Neural cell (in vitro differentiated cells): ENCODE measurements around the gene USP22.
A peak's percentile ranks its signal among the peaks of the same experiment; 100 is the strongest.

Source experiments
- EP300 ChIP-seq: fragments of 450-650 bp; conservative IDR thresholded peaks from 2 replicates; pipeline ENCODE4 v1.6.1; 2014; ENCODE audit warnings: antibody characterized with exemption, mild to moderate bottlenecking, moderate library complexity; ENCODE audit not compliant: poor library complexity, severe bottlenecking
- EZH2 ChIP-seq: fragments of 200-600, 300-800 bp; shearing (Covaris generic), sonication (generic); IDR thresholded peaks from 2 replicates; pipeline ENCODE4 v1.6.1; 2014; ENCODE audit warnings: antibody characterized with exemption, low read length, borderline replicate concordance, mild to moderate bottlenecking; ENCODE audit not compliant: insufficient read depth, poor library complexity, severe bottlenecking
- MXI1 ChIP-seq: fragments of 450-650 bp; conservative IDR thresholded peaks from 2 replicates; pipeline ENCODE4 v1.6.1; 2014; ENCODE audit warnings: antibody characterized with exemption, mild to moderate bottlenecking; ENCODE audit not compliant: poor library complexity, severe bottlenecking
- POLR2AphosphoS5 ChIP-seq: IDR thresholded peaks from 2 replicates; pipeline ENCODE4 v1.6.1; 2012
- RAD21 ChIP-seq: fragments of 450-650 bp; conservative IDR thresholded peaks from 2 replicates; pipeline ENCODE4 v1.6.1; 2014; ENCODE audit warnings: antibody characterized with exemption, mild to moderate bottlenecking, moderate library complexity
- TAF1 ChIP-seq: IDR thresholded peaks from 2 replicates; pipeline ENCODE4 v1.6.1; 2012; ENCODE audit warnings: low read depth
- TF ChIP-seq, protein P1 (sequence below): fragments of 450-650 bp; IDR thresholded peaks from 2 replicates; pipeline ENCODE4 v1.5.1; 2014; ENCODE audit warnings: antibody characterized with exemption, mild to moderate bottlenecking, moderate library complexity; ENCODE audit not compliant: poor library complexity, severe bottlenecking
- TF ChIP-seq, protein P2 (sequence below): IDR thresholded peaks from 2 replicates; pipeline ENCODE4 v1.6.1; 2012; ENCODE audit warnings: borderline replicate concordance

DNA sequence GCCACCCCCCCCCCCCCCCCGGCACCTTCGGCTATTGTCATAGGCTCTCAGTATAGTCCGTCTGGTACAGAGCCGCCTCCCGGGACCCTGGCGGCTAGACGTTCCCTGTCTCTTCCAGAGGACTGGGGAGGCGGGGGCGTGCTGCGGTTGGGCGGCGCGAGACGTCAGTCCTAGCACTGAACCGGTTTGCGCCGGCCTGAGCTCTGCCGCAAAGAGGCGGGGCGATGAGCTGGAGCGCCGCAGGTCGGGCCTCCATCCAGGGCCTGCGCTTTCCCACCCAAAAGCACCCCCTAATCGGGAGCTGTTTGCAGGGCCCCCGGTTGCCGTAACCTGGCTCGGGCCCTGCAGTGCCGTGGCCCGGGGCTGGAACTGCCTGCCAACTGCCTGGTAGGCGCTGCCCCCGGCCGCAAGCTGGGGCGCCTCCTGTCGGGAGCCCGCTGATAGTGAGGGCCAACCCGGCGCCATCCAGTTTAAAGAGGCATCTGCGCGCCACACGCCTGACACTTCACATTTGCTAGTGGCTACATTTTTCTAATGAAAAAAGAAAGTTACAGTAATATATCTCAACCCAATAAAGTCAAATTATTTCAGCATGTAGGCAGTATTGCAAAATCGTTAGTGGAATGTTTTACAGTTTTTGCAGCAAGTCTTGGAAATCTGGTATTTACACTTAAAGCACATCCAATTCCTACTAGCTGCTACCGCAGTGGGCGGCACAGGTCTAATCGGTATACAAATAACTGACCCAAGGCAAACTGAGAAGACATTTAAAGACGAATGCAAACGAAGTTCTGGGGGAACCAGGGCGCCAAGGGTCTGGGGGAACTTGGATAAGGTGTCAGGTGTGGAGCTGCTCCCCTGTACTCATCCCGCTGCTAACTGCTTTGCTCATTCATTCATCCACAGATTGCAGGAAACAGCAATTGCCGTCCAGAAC lies 753 bp upstream of the USP22 start:
- peak; percentile 69 for TF ChIP-seq RAD21
- TF ChIP-seq EZH2 = no peak
- TF ChIP-seq, protein P1, sequence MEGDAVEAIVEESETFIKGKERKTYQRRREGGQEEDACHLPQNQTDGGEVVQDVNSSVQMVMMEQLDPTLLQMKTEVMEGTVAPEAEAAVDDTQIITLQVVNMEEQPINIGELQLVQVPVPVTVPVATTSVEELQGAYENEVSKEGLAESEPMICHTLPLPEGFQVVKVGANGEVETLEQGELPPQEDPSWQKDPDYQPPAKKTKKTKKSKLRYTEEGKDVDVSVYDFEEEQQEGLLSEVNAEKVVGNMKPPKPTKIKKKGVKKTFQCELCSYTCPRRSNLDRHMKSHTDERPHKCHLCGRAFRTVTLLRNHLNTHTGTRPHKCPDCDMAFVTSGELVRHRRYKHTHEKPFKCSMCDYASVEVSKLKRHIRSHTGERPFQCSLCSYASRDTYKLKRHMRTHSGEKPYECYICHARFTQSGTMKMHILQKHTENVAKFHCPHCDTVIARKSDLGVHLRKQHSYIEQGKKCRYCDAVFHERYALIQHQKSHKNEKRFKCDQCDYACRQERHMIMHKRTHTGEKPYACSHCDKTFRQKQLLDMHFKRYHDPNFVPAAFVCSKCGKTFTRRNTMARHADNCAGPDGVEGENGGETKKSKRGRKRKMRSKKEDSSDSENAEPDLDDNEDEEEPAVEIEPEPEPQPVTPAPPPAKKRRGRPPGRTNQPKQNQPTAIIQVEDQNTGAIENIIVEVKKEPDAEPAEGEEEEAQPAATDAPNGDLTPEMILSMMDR = peak; percentile 98
- TF ChIP-seq MXI1 = peak; percentile 74
- peak; percentile 89 for TF ChIP-seq EP300
- TF ChIP-seq, protein P2, sequence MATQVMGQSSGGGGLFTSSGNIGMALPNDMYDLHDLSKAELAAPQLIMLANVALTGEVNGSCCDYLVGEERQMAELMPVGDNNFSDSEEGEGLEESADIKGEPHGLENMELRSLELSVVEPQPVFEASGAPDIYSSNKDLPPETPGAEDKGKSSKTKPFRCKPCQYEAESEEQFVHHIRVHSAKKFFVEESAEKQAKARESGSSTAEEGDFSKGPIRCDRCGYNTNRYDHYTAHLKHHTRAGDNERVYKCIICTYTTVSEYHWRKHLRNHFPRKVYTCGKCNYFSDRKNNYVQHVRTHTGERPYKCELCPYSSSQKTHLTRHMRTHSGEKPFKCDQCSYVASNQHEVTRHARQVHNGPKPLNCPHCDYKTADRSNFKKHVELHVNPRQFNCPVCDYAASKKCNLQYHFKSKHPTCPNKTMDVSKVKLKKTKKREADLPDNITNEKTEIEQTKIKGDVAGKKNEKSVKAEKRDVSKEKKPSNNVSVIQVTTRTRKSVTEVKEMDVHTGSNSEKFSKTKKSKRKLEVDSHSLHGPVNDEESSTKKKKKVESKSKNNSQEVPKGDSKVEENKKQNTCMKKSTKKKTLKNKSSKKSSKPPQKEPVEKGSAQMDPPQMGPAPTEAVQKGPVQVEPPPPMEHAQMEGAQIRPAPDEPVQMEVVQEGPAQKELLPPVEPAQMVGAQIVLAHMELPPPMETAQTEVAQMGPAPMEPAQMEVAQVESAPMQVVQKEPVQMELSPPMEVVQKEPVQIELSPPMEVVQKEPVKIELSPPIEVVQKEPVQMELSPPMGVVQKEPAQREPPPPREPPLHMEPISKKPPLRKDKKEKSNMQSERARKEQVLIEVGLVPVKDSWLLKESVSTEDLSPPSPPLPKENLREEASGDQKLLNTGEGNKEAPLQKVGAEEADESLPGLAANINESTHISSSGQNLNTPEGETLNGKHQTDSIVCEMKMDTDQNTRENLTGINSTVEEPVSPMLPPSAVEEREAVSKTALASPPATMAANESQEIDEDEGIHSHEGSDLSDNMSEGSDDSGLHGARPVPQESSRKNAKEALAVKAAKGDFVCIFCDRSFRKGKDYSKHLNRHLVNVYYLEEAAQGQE = peak; percentile 84
- peak; percentile 90 for TF ChIP-seq POLR2AphosphoS5
- TF ChIP-seq TAF1 = peak; percentile 24
